ENCODE results near the gene RANBP1. TPM values are rescaled to one million over a fixed set of nuclear protein-coding genes. Genes with fewer than 3 reads are reported as not detected.

Gene RANBP1
- total and polyA plus RNA-seq, 2 of the 4 experiments (the other 2 are of a cell fraction), result 173 to 376 TPM

- H3K14ac ChIP-seq (replicated peaks; ENCODE audit: low read depth, low read length), result no peak within 1 kb of the TSS
- H3K4ac ChIP-seq (ENCODE audit: low read depth, low read length), result no peak within 1 kb of the TSS
- no peaks in the 10 kb centered on the region for H3K9me3 ChIP-seq (ENCODE audit: control insufficient read depth, insufficient read depth, low read length)
- no peak within 1 kb of the TSS for H2BK20ac ChIP-seq (ENCODE audit: low read depth, low read length)
- no peak within 1 kb of the TSS for H3K4me3 ChIP-seq (ENCODE audit: insufficient read depth, low read depth, low read length)
- H3K9ac ChIP-seq (ENCODE audit: low read depth, low read length), result no peak within 1 kb of the TSS
- CTCF ChIA-PET, result no interaction called here
- no peak within 1 kb of the TSS for H3K18ac ChIP-seq (ENCODE audit: low read depth, low read length)
- peaks cover 8% of the 10 kb centered on the region for H3K4me1 ChIP-seq (ENCODE audit: control insufficient read depth, insufficient read depth, low read length)
- in situ Hi-C loops (cut with MboI; ENCODE audit: low sequenced_read_pairs) (loop anchor here (10.0 kb wide), 1 partner anchor 304 kb away; no protein-coding TSS in a partner anchor), intact Hi-C loops (cut with micrococcal nuclease) (no loop called here), dilution Hi-C loops (cut with HindIII; ENCODE audit: low sequenced_read_pairs, unreplicated experiment) (no loop called here)
- no TSS peak for BruUV-seq (replicated peaks)
- H3K4me2 ChIP-seq (ENCODE audit: low read depth, low read length), result no peak within 1 kb of the TSS
- no peak within 1 kb of the TSS for H3K27ac ChIP-seq (ENCODE audit: insufficient read depth, low read length)
- H3K36me3 ChIP-seq (ENCODE audit: control insufficient read depth, insufficient read depth, low read length), result peaks cover 4% of the 10 kb centered on the region; the same call in 1 of the 2 replicates
- H3K56ac ChIP-seq (ENCODE audit: extremely low read depth, insufficient read depth, low read length), result no peak within 1 kb of the TSS
- peaks cover 0 to 4% of the 10 kb centered on the region in 2 experiments; a peak in 1 of 4 replicates for H3K79me1 ChIP-seq (ENCODE audit: low read depth in 1 of 2, low read length in 2 of 2)
- no peak within 1 kb of the TSS for H4K8ac ChIP-seq (ENCODE audit: low read depth in 2 of 2, low read length in 2 of 2)
- no peak within 1 kb of the TSS for H2AK9ac ChIP-seq (replicated peaks; ENCODE audit: low read depth, low read length, poor library complexity)
- DNase-seq (no peak), ATAC-seq (ENCODE audit: low read depth) (no peak)
- H4K5ac ChIP-seq (ENCODE audit: low read depth, low read length), result no peak within 1 kb of the TSS
- POLR2A ChIA-PET (ENCODE audit: unreplicated experiment), result no interaction called here
- H2AFZ ChIP-seq (replicated peaks; ENCODE audit: low read length, poor library complexity), result no peak within 1 kb of the TSS
- WGBS, 2 experiments (ENCODE audit: extremely low coverage in 2 of 2, insufficient read length in 1 of 2), result 81% methylated on average over 3 of the region's 14 CpGs; no CpG with 5 or more reads in 1 of the 2 experiments
- H2BK15ac ChIP-seq (ENCODE audit: low read depth, low read length), result no peak within 1 kb of the TSS
- H3K27me3 ChIP-seq (ENCODE audit: control insufficient read depth, insufficient read depth, low read length), result no peaks in the 10 kb centered on the region
- H2AK5ac ChIP-seq (ENCODE audit: low read depth, low read length), result no peak within 1 kb of the TSS
- H3K9me1 ChIP-seq (ENCODE audit: insufficient read depth, low read length), result no peaks in the 10 kb centered on the region
- H3K23ac ChIP-seq (ENCODE audit: low read depth, low read length), result no peak within 1 kb of the TSS
- H2BK5ac ChIP-seq (ENCODE audit: low read depth, low read length, poor library complexity, severe bottlenecking), result no peak within 1 kb of the TSS
- H4K20me1 ChIP-seq (ENCODE audit: insufficient read depth, low read length), result peaks cover 9% of the 10 kb centered on the region; the same call in 1 of the 2 replicates
- TF ChIP-seq POLR2A (IDR thresholded peaks at IDR 0.05; ENCODE audit: low read depth, low read length), result no peak
- TF ChIP-seq CEBPB (IDR thresholded peaks at IDR 0.05; ENCODE audit: low read depth, low read length), result no peak
- TF ChIP-seq CHD1 (IDR thresholded peaks at IDR 0.05; ENCODE audit: low read depth, low read length), result no peak
- TF ChIP-seq SMC3 (IDR thresholded peaks at IDR 0.05; ENCODE audit: low read depth, low read length), result no peak
- TF ChIP-seq MAZ (IDR thresholded peaks at IDR 0.05; ENCODE audit: borderline replicate concordance, low read depth, low read length), result no peak
- no peak for TF ChIP-seq RFX5 (IDR thresholded peaks at IDR 0.05; ENCODE audit: low read depth, low read length)
- TF ChIP-seq ELK1 (IDR thresholded peaks at IDR 0.05; ENCODE audit: borderline replicate concordance, low read depth, low read length), result no peak
- no peak for TF ChIP-seq MXI1 (IDR thresholded peaks at IDR 0.05; ENCODE audit: borderline replicate concordance, low read depth, low read length)
- no peak for TF ChIP-seq CTCF (conservative IDR thresholded peaks at IDR 0.05; ENCODE audit: low read depth, low read length)
- TF ChIP-seq MAFK (IDR thresholded peaks at IDR 0.05; ENCODE audit: low read depth, low read length), result no peak
- TF ChIP-seq NFE2L2 (IDR thresholded peaks at IDR 0.05; ENCODE audit: low read depth, low read length), result no peak
- H4K91ac ChIP-seq (ENCODE audit: insufficient read depth, low read depth, low read length), result no peak within 1 kb of the TSS
- H2BK120ac ChIP-seq (ENCODE audit: low read depth, low read length), result no peak within 1 kb of the TSS
Observed at GRCh38 chr22:20150381-20151275, 34.7 kb downstream of the RANBP1 start, which contains the start of gene CCDC188. TSS of gene CCDC188 (minus strand) at chr22:20151055. CDS start at chr22:20150986, 69 bp downstream.

Measured in IMR-90 (cell line).